Subcutaneous adipose tissue (tissue), 4 donors: ENCODE data around the gene SPAG6. TPM values are rescaled to one million over a fixed set of nuclear protein-coding genes. Genes with fewer than 3 reads are reported as not detected.

Experiments
- CTCF ChIP-seq: fragments of 450-650 bp; IDR thresholded peaks from one replicate; pipeline ENCODE4 v1.5.1; 2016; ENCODE audit warnings: low read depth, mild to moderate bottlenecking, control low read depth, antibody characterized with exemption, moderate library complexity
- total RNA-seq, 4 donors: library from RNA; depleted of rRNA; stranded (reverse); fragments of >200 nt; gene quantifications; one replicate each; pipeline ENCODE4 v1.1.0, GENCODE V29; 2016

Gene SPAG6
- total RNA-seq, 4 donors from 2014 or later: 0.34 TPM; not detected in 3

- no peak for TF ChIP-seq CTCF
Measured at GRCh38 chr10:22459496-22459895, 114.2 kb downstream of the SPAG6 start.

GRCh38 chr10:22460101-22460500 is 114.8 kb downstream of the SPAG6 start:
- TF ChIP-seq CTCF: no peak

- TF ChIP-seq CTCF: no peak
Measured at GRCh38 chr10:22460531-22461403, 115.5 kb downstream of the SPAG6 start.

GRCh38 chr10:22461891-22462290 is 116.6 kb downstream of the SPAG6 start:
- TF ChIP-seq CTCF: no peak

GRCh38 chr10:22463255-22463654 is 118.0 kb downstream of the SPAG6 start:
- no peak for TF ChIP-seq CTCF

GRCh38 chr10:22464966-22465629 is 119.8 kb downstream of the SPAG6 start:
- no peak for TF ChIP-seq CTCF

GRCh38 chr10:22466763-22467334 is 121.6 kb downstream of the SPAG6 start:
- TF ChIP-seq CTCF: no peak
